NCI-H345 (cell line): ENCODE data around the gene SLC5A8.
A peak's percentile ranks its signal among the peaks of the same experiment; 100 is the strongest.
"Not testable (repeated sequence)": the region's sequence is repeated elsewhere in the genome, so short reads cannot be mapped to it uniquely, and the experiment has no call there.

Source experiments
- DNase-seq: peaks from one replicate; lab custom pipeline; 2025; lab: John Stamatoyannopoulos, UW

The SLC5A8 gene

GRCh38 chr12:101168001-101168400 lies 42.0 kb downstream of the SLC5A8 start:
- DNase-seq, result no peak

- no peak for DNase-seq
These were observed 43.2 kb downstream of the SLC5A8 start for GRCh38 chr12:101166866-101167265.

- no peak for DNase-seq
These were observed 44.7 kb downstream of the SLC5A8 start for GRCh38 chr12:101165319-101165718.

- not testable (repeated sequence) for DNase-seq
These were observed 64.1 kb downstream of the SLC5A8 start for GRCh38 chr12:101145777-101146431.

- DNase-seq, result no peak
These were observed 82.4 kb downstream of the SLC5A8 start for GRCh38 chr12:101127521-101128219.

GRCh38 chr12:101117842-101118241 lies 92.2 kb downstream of the SLC5A8 start:
- DNase-seq, result no peak

- peak; percentile 64 for DNase-seq
These were observed 93.1 kb downstream of the SLC5A8 start for GRCh38 chr12:101116911-101117310.

- DNase-seq, result no peak
These were observed 94.7 kb downstream of the SLC5A8 start for GRCh38 chr12:101115326-101115725.

- DNase-seq, result no peak
These were observed 98.6 kb downstream of the SLC5A8 start for GRCh38 chr12:101111441-101111840.

GRCh38 chr12:101110866-101111265 lies 99.2 kb downstream of the SLC5A8 start:
- DNase-seq, result no peak

- DNase-seq, result no peak
These were observed 101.9 kb downstream of the SLC5A8 start for GRCh38 chr12:101108130-101108529.

- DNase-seq, result no peak
These were observed 102.8 kb downstream of the SLC5A8 start for GRCh38 chr12:101107032-101107763.
